Stimulated activated naive CD4-positive, alpha-beta T cell treated with Interleukin-2 at 50 U/mL for 16 hours (primary cell): Measurements from ENCODE around the gene DDIT4L.
"Not testable (repeated sequence)": the region's sequence is repeated elsewhere in the genome, so short reads cannot be mapped to it uniquely, and the experiment has no call there.

ENCODE experiments used
- DNase-seq: peaks from one replicate; lab custom pipeline; 2025; lab: John Stamatoyannopoulos, UW

Gene DDIT4L

GRCh38 chr4:100189820-100190642 lies at the start of gene DDIT4L:
DDIT4L (minus strand) TSS chr4:100190468; CDS start chr4:100189983, 485 bp downstream.
- DNase-seq = no peak

- DNase-seq = no peak
Measured at GRCh38 chr4:100240008-100240407, 49.7 kb upstream of the DDIT4L start.

GRCh38 chr4:100224721-100225120 lies 34.5 kb upstream of the DDIT4L start:
- no peak for DNase-seq

DNA sequence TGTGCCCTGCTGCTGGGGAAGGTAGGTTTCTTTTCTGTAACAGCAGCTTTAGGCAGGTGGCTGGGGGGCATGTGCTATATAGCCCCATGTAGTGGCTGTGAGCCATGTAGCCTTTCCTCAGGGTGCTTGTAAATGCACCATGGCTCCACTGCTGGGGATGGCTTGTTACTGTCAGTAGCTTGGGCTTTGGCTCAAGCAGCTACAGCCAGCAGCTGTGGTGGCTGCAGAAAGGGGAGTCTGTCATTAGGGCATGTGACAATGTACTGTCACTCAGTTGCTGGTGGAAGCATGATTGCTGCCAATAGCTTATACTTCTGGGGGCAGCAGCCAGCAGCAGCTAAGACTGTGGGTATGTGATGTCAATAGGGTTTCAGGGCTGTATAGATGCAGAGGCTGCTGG lies 33.9 kb upstream of the DDIT4L start:
- no peak for DNase-seq

DNA sequence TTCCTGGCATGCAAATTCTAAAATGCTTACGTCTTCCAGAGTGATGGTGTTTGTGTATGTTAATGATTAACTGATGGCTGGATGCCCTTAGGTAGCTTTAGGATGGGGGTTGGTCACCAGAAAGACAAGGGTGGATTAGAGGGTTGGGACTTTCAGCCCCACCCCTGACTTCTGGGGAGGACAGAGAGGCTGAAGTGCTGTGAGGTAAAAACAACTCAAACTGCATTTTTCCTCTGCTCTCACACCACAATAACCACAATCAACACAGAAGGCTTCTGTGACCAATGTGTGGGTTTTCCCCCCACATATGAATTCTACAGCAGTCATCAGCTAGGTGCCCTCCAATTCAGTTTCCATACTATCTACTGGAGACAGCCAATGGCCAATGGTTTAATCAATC lies 18.7 kb upstream of the DDIT4L start:
- no peak for DNase-seq

DNA sequence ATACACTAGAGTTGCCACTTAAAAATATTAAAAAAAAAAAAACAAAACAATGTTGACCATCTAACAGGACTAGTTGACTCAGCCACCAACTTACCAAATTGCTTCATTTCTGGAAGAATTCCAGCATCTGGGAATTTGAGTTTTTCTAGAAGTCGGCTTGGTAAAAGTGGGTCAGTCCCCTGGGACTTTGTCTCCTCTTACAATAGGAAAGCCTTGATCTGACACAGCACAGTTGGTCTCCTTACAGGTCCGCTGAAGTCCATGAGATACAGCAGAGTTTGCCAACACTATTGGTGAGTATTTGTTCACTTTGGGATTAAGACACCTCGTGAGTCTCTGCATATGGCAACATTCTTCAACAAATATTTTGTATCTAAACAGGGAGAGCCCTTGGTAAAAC lies 18.2 kb upstream of the DDIT4L start:
- DNase-seq = no peak

- no peak for DNase-seq
Measured at GRCh38 chr4:100206850-100207249, 16.6 kb upstream of the DDIT4L start.

GRCh38 chr4:100198061-100198460 lies 7.8 kb upstream of the DDIT4L start:
- DNase-seq = no peak

DNA sequence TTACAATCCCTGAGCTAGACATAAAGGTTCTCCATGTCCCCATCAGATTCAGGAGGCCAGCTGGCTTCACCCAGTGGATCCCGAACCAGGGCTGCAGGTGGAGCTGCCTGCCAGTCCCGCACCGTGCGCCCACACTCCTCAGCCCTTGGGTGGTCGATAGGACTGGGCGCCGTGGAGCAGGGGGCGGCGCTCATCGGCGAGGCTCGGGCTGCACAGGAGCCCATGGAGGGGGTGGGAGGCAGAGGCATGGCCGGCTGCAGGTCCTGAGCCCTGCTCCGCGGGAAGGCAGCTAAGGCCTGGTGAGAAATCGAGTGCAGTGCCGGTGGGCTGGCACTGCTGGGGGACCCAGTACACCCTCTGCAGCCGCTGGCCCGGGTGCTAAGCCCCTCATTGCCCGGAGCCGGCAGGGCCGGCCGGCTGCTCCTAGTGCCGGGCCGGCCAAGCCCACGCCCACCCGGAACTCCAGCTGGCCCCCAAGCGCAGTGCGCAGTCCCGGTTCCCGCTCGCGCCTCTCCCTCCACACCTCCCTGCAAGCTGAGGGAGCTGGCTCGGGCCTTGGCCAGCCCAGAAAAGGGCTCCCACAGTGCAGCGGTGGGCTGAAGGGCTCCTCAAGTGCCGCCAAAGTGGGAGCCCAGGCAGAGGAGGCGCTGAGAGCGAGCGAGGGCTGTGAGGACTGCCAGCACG lies 6.3 kb upstream of the DDIT4L start:
- DNase-seq = not testable (repeated sequence)

GRCh38 chr4:100190643-100191600 lies 654 bp upstream of the DDIT4L start:
- DNase-seq = no peak

GRCh38 chr4:100188829-100189228 lies 1.4 kb downstream of the DDIT4L start:
- no peak for DNase-seq

- no peak for DNase-seq
Measured at GRCh38 chr4:100187781-100188180, 2.5 kb downstream of the DDIT4L start.

DNA sequence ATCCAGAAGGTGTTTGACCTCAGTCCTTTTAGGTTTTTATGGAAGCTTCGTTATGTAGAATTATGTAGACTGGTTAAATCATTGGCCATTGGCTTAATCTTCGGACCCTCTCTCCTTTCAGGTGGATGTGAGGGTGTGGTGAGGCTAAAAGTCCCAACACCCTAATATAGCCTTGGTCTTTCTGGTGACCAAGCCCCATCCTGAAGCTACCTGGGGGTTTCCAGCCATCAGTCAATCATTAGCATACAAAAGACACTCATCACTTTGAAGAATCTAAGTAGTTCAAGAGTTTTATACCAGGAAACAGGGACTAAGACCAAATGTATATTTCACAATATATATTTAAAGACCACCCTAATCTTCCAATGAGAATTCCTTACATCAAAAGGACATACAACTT lies 5.5 kb downstream of the DDIT4L start:
- DNase-seq = no peak

- no peak for DNase-seq
Measured at GRCh38 chr4:100177855-100178254, 12.4 kb downstream of the DDIT4L start.

GRCh38 chr4:100177126-100177525 lies 13.1 kb downstream of the DDIT4L start:
- no peak for DNase-seq

- no peak for DNase-seq
Measured at GRCh38 chr4:100175858-100176257, 14.4 kb downstream of the DDIT4L start.

DNA sequence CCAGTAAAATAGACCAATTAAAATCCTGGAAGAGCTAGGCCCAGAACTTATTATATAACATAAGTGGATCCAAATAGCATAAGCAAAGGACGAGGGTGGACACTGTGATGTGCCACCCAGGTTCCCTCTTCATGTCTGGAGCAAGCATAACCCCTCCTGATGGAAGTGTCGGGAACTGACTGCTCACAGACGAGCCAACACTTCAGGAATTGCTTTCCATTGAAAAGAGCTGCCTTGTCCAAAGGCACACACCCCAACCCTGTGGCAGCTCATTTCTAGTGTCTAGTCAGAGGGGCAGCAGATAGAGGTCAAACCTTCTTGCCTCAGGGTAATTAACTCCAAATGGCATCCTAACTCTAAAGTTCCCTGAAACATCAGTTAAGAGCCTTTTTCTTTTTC lies 15.3 kb downstream of the DDIT4L start:
- no peak for DNase-seq

DNA sequence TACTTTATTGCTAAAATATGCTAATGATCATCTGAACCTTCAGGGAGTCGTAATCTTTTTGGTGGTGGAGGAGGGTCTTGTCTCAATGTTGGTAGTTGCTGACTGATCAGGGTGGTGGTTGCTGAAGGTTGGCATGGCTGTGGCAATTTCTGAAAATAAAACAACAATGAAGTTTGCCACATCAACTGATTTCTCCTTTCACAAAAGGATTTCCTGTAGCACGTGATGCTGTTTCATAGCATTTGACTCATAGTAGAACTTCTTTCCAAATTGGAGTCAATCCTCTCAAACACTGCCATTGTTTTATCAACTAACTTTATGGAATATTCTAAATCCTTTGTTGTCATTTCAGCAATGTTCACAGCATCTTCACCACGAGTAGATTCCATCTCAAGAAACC lies 19.3 kb downstream of the DDIT4L start:
- no peak for DNase-seq

- DNase-seq = no peak
Measured at GRCh38 chr4:100169491-100170485, 20.5 kb downstream of the DDIT4L start.

DNA sequence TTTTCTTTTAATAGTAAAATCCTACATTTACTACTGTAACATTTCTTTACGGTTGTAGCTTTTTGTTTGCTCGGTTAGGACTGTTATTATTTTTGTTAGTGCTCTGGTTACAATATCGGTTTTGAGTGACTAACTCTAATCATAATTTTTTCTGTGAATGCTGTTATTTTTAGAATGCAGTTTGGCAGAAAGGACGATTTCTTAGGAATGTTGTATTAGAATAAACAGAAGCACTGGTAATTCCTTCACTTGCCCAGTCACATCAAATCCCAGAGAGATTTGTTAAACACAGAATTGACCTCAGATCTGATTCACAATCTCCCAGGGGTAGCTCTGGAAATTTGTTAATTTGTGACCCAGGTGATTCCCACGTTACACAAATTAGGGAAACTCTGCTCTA lies 21.7 kb downstream of the DDIT4L start:
- no peak for DNase-seq
